Ovary (tissue), 3 donors: Measurements from ENCODE around the gene SECTM1.

Experiments used
- CTCF ChIP-seq, 3 donors: fragments of 450-650 bp in 2 of 3; fragments of 200-600 bp in 1 of 3; IDR thresholded peaks; one replicate each; pipeline versions ENCODE4 v1.5.1 to v1.8.0; 2016 to 2022; ENCODE audit warnings: antibody characterized with exemption in 3 of 3, mild to moderate bottlenecking in 1 of 3
- EP300 ChIP-seq: sonication (generic); formaldehyde crosslinking; IDR thresholded peaks from one replicate; pipeline ENCODE4 v1.6.1; 2017; ENCODE audit warnings: antibody characterized with exemption
- POLR2A ChIP-seq: fragments of 450-650 bp; IDR thresholded peaks from one replicate; pipeline ENCODE4 v1.6.1; 2017; ENCODE audit warnings: antibody characterized with exemption, mild to moderate bottlenecking, moderate library complexity
- donor health status: DM: no; HTN: no; CAD: no.

GRCh38 chr17:82314012-82314726 lies 19.4 kb downstream of the SECTM1 start:
- TF ChIP-seq POLR2A (no peak), CTCF (IDR thresholded peaks at IDR 0.05) (no peak), EP300 (no peak)
